Endothelial cell of umbilical vein (primary cell): Measurements from ENCODE around the gene SLC35B2. TPM values are rescaled to one million over a fixed set of nuclear protein-coding genes. Genes with fewer than 3 reads are reported as not detected.

ENCODE experiments used
- BruUV-seq: library from RNA; stranded (reverse); fragments of 400-500 nt; replicated peaks from 2 replicates; lab custom pipeline; 2021; lab: Mats Ljungman, UMichigan
- CTCF ChIA-PET: fragments of 300-600, 350-600 bp; sonication (Branson Sonifier 250); formaldehyde crosslinking; loops from one replicate; lab custom pipeline; 2021; ENCODE audit warnings: antibody characterized with exemption, inconsistent platforms; lab: Charles Lee
- POLR2A ChIA-PET: fragments of 300-600, 350-600 bp; sonication (Branson Sonifier 250); formaldehyde crosslinking; loops from one replicate; lab custom pipeline; 2021; ENCODE audit warnings: antibody characterized with exemption, inconsistent platforms; lab: Charles Lee
- DNase-seq: peaks from one replicate; pipeline ENCODE4 v3.0.0-alpha.2; 2011; ENCODE audit warnings: low read depth, low spot score
- FAIRE-seq: peaks from 2 replicates; lab custom pipeline; 2011; peaks lifted over from hg19 to GRCh38; lab: Jason Lieb, UNC
- H2AFZ ChIP-seq: 2 replicates; pipeline ENCODE4 v1.6.0; 2012; ENCODE audit warnings: low read depth, low read length, control low read depth, inconsistent platforms
- H3K27ac ChIP-seq: 2 replicates; pipeline ENCODE4 v1.5.1; 2011; ENCODE audit warnings: low read depth, mild to moderate bottlenecking, control low read depth, low read length, moderate library complexity; ENCODE audit not compliant: insufficient read depth
- H3K27me3 ChIP-seq, 2 experiments: 2 replicates each; pipeline versions ENCODE4 v1.6.0 to v1.6.1; 2011; ENCODE audit warnings: low read length in 2 of 2, mixed read lengths in 1 of 2; ENCODE audit not compliant: control insufficient read depth in 2 of 2, insufficient read depth in 2 of 2
- H3K36me3 ChIP-seq, 2 experiments: 2 replicates in 1 of 2; 3 replicates in 1 of 2; pipeline ENCODE4 v1.5.1; 2011; ENCODE audit warnings: low read length in 2 of 2, mild to moderate bottlenecking in 1 of 2, moderate library complexity in 1 of 2; ENCODE audit not compliant: control insufficient read depth in 2 of 2, insufficient read depth in 2 of 2; ENCODE audit errors: extremely low read depth in 1 of 2
- H3K4me1 ChIP-seq: 3 replicates; pipeline ENCODE4 v1.5.1; 2011; ENCODE audit warnings: mild to moderate bottlenecking, low read length; ENCODE audit not compliant: control insufficient read depth, insufficient read depth; ENCODE audit errors: extremely low read depth
- H3K4me2 ChIP-seq: 2 replicates; pipeline ENCODE4 v1.6.1; 2011; ENCODE audit warnings: low read length, control low read depth, mixed read lengths; ENCODE audit not compliant: insufficient read depth
- H3K4me3 ChIP-seq, 3 experiments: fragments of 200-600 bp in 1 of 3; sonication (generic), shearing (Covaris generic) in 1 of 3; replicated peaks in 1 of 3; 2 replicates each; pipeline ENCODE4 v1.5.1; 2011 to 2016; ENCODE audit warnings: control low read depth in 3 of 3, low read length in 3 of 3, mild to moderate bottlenecking in 2 of 3, inconsistent platforms in 1 of 3, low read depth in 1 of 3, moderate library complexity in 1 of 3; ENCODE audit not compliant: insufficient read depth in 1 of 3
- H3K79me2 ChIP-seq: 2 replicates; pipeline ENCODE4 v1.6.0; 2012; ENCODE audit warnings: low read length, inconsistent platforms; ENCODE audit not compliant: control insufficient read depth, insufficient read depth
- H3K9ac ChIP-seq: replicated peaks from 2 replicates; pipeline ENCODE3; 2011; ENCODE audit warnings: low read length, control low read depth; ENCODE audit not compliant: insufficient read depth; ENCODE audit errors: extremely low read depth
- H3K9me1 ChIP-seq: replicated peaks from 3 replicates; pipeline ENCODE4 v1.6.0; 2011; ENCODE audit warnings: mild to moderate bottlenecking, low read length; ENCODE audit not compliant: control insufficient read depth, insufficient read depth; ENCODE audit errors: extremely low read depth
- H3K9me3 ChIP-seq: replicated peaks from 2 replicates; pipeline ENCODE4 v1.5.1; 2012; ENCODE audit warnings: low read length, inconsistent platforms; ENCODE audit not compliant: control insufficient read depth, insufficient read depth
- H4K20me1 ChIP-seq: replicated peaks from 2 replicates; pipeline ENCODE3; 2011; ENCODE audit warnings: mild to moderate bottlenecking, low read length; ENCODE audit not compliant: control insufficient read depth, insufficient read depth; ENCODE audit errors: extremely low read depth
- EZH2 ChIP-seq: IDR thresholded peaks from 2 replicates; pipeline ENCODE4 v1.6.1; 2012; ENCODE audit warnings: borderline replicate concordance, low read depth, mild to moderate bottlenecking, moderate library complexity, low read length, inconsistent platforms; ENCODE audit not compliant: severe bottlenecking
- FOS ChIP-seq: IDR thresholded peaks from 2 replicates; pipeline ENCODE4 v1.6.1; 2011; ENCODE audit warnings: mild to moderate bottlenecking, low read length, moderate library complexity, borderline replicate concordance; ENCODE audit not compliant: insufficient read depth
- GATA2 ChIP-seq: IDR thresholded peaks from 2 replicates; pipeline ENCODE4 v1.7.0; 2011; ENCODE audit warnings: low read depth, mild to moderate bottlenecking, moderate library complexity, mixed read lengths, low read length; ENCODE audit not compliant: insufficient read length, insufficient read depth
- JUN ChIP-seq: IDR thresholded peaks from 2 replicates; pipeline ENCODE4 v1.6.1; 2011; ENCODE audit warnings: borderline replicate concordance, low read depth; ENCODE audit not compliant: insufficient read length, insufficient read depth
- MYC ChIP-seq: IDR thresholded peaks from one replicate; pipeline ENCODE4 v1.6.1; 2011; ENCODE audit warnings: mild to moderate bottlenecking, low read depth, low read length
- POLR2A ChIP-seq: IDR thresholded peaks from 2 replicates; pipeline ENCODE4 v1.6.1; 2012; ENCODE audit warnings: low read depth, mild to moderate bottlenecking, control low read depth, low read length
- POLR2AphosphoS5 ChIP-seq: IDR thresholded peaks from 2 replicates; pipeline ENCODE4 v1.6.1; 2012; ENCODE audit warnings: low read depth, mild to moderate bottlenecking, control low read depth, low read length, moderate library complexity; ENCODE audit not compliant: insufficient read depth
- dilution Hi-C: fragments of 300-500 bp; cut with MboI; formaldehyde crosslinking; loops from one replicate; pipeline ENCODE4 v1.15.0; 2019; ENCODE audit warnings: low sequenced_read_pairs; ENCODE audit not compliant: extremely low pct_ligation_motif_present
- intact Hi-C: fragments of 100-400 bp; cut with micrococcal nuclease; formaldehyde crosslinking; loops from one replicate; pipeline ENCODE4 v1.10.0; 2022
- polyA plus RNA-seq, 4 experiments: library from polyadenylated mRNA; depleted of rRNA in 3 of 4; stranded (reverse) in 3 of 4; unstranded in 1 of 4; fragments of >200 nt; gene quantifications; 2 replicates each; pipeline versions ENCODE4 v1.2.1 to v1.2.3, GENCODE V29; 2011 to 2012; ENCODE audit warnings: missing spikeins in 1 of 4
- total RNA-seq: library from RNA; stranded (reverse); gene quantifications from 2 replicates; pipeline ENCODE4 v1.2.3, GENCODE V29; 2021
- TF ChIP-seq, protein P1 (sequence below): IDR thresholded peaks from 2 replicates; pipeline ENCODE4 v1.6.1; 2011; ENCODE audit not compliant: insufficient read depth, insufficient read length
- TF ChIP-seq, protein P2 (sequence below), 2 donors: IDR thresholded peaks; 1 replicate in 1 of 2; 2 replicates in 1 of 2; pipeline ENCODE4 v1.5.1; 2011; ENCODE audit warnings: low read length in 2 of 2, mild to moderate bottlenecking in 2 of 2, moderate library complexity in 2 of 2, control low read depth in 1 of 2, inconsistent platforms in 1 of 2, low read depth in 1 of 2; ENCODE audit not compliant: insufficient read depth in 1 of 2; ENCODE audit errors: extremely low read depth in 1 of 2

Gene SLC35B2
- total and polyA plus RNA-seq, 2 donors (not counting 3 experiments of a cell fraction or from before 2014, with no cell fraction given), result 53.4 to 112 TPM

- Histone ChIP-seq H3K36me3 (no peaks in the 10 kb centered on the region), H2AFZ (no peak overlapping the region), H3K27ac (no peak overlapping the region), H3K4me2 (no peak overlapping the region), H3K9ac (no peak overlapping the region), H3K9me1 (no peaks in the 10 kb centered on the region), H3K79me2 (no peaks in the 10 kb centered on the region), H3K4me1 (no peaks in the 10 kb centered on the region), H3K4me3 (no peak overlapping the region), H3K27me3 (peaks cover 6% of the 10 kb centered on the region in 2 experiments), H3K9me3 (no peaks in the 10 kb centered on the region), H4K20me1 (no peaks in the 10 kb centered on the region)
- intact Hi-C loops, result no loop called here
- DNase-seq (no peak), FAIRE-seq (no peak)
- ChIA-PET CTCF (no interaction called here), POLR2A (no interaction called here)
- BruUV-seq, result no TSS peak
- TF ChIP-seq MYC (no peak), POLR2AphosphoS5 (no peak), JUN (no peak), EZH2 (no peak), POLR2A (no peak), FOS (no peak), GATA2 (no peak)
- TF ChIP-seq, protein P1, sequence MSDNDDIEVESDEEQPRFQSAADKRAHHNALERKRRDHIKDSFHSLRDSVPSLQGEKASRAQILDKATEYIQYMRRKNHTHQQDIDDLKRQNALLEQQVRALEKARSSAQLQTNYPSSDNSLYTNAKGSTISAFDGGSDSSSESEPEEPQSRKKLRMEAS, result no peak
- TF ChIP-seq, protein P2, sequence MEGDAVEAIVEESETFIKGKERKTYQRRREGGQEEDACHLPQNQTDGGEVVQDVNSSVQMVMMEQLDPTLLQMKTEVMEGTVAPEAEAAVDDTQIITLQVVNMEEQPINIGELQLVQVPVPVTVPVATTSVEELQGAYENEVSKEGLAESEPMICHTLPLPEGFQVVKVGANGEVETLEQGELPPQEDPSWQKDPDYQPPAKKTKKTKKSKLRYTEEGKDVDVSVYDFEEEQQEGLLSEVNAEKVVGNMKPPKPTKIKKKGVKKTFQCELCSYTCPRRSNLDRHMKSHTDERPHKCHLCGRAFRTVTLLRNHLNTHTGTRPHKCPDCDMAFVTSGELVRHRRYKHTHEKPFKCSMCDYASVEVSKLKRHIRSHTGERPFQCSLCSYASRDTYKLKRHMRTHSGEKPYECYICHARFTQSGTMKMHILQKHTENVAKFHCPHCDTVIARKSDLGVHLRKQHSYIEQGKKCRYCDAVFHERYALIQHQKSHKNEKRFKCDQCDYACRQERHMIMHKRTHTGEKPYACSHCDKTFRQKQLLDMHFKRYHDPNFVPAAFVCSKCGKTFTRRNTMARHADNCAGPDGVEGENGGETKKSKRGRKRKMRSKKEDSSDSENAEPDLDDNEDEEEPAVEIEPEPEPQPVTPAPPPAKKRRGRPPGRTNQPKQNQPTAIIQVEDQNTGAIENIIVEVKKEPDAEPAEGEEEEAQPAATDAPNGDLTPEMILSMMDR (IDR thresholded peaks at IDR 0.05; ENCODE audit: extremely low read depth in 1 of 2, insufficient read depth in 1 of 2, low read depth in 1 of 2, low read length in 2 of 2), result no peak
- dilution Hi-C loops, result no loop called here
Measured at GRCh38 chr6:44286285-44286565, 28.9 kb upstream of the SLC35B2 start.
